Loucy (cell line): ENCODE results near the gene PHACTR1.

Experiments
- H2AFZ ChIP-seq: fragments of 200-600 bp; sonication (generic); 2 replicates; pipeline ENCODE4 v1.6.0; 2016; ENCODE audit warnings: antibody characterized with exemption, mild to moderate bottlenecking, low read length, moderate library complexity
- H3F3A ChIP-seq: fragments of 200-600 bp; 2 replicates; pipeline ENCODE4 v1.6.0; 2016; ENCODE audit warnings: antibody characterized with exemption, low read depth, mild to moderate bottlenecking
- H3K27me3 ChIP-seq: fragments of 200-600 bp; sonication (generic); 2 replicates; pipeline ENCODE4 v1.6.1; 2014; ENCODE audit warnings: low read length, mild to moderate bottlenecking; ENCODE audit not compliant: insufficient read depth, poor library complexity, severe bottlenecking
- H3K36me3 ChIP-seq: fragments of 200-600 bp; sonication (generic); 2 replicates; pipeline ENCODE4 v1.6.1; 2016; ENCODE audit warnings: low read length; ENCODE audit not compliant: insufficient read depth
- H3K4me1 ChIP-seq: fragments of 200-600 bp; sonication (generic); 2 replicates; pipeline ENCODE4 v1.5.1; 2014; ENCODE audit warnings: low read length, mild to moderate bottlenecking; ENCODE audit not compliant: insufficient read depth, poor library complexity, severe bottlenecking
- H3K4me2 ChIP-seq: fragments of 200-600 bp; sonication (generic); 2 replicates; pipeline ENCODE4 v1.6.0; 2014; ENCODE audit warnings: antibody characterized with exemption, low read length, low read depth, mild to moderate bottlenecking; ENCODE audit not compliant: poor library complexity, severe bottlenecking
- H3K4me3 ChIP-seq: fragments of 200-600 bp; sonication (generic); 2 replicates; pipeline ENCODE4 v1.5.1; 2014; ENCODE audit warnings: low read length, mild to moderate bottlenecking, mixed read lengths; ENCODE audit not compliant: poor library complexity, severe bottlenecking
- H3K79me2 ChIP-seq: fragments of 200-600 bp; sonication (generic); 2 replicates; pipeline ENCODE4 v1.6.1; 2014; ENCODE audit warnings: low read length; ENCODE audit not compliant: insufficient read depth
- H3K9ac ChIP-seq: fragments of 200-600 bp; sonication (generic); 2 replicates; pipeline ENCODE4 v1.6.0; 2014; ENCODE audit warnings: mild to moderate bottlenecking, low read depth, low read length, moderate library complexity; ENCODE audit not compliant: poor library complexity, severe bottlenecking
- H3K9me2 ChIP-seq: fragments of 200-600 bp; sonication (generic); replicated peaks from 2 replicates; pipeline ENCODE4 v1.6.1; 2016; ENCODE audit warnings: low read depth, low read length, mixed read lengths
- H3K9me3 ChIP-seq: fragments of 200-600 bp; sonication (generic); 2 replicates; pipeline ENCODE4 v1.6.1; 2014; ENCODE audit warnings: mild to moderate bottlenecking, antibody characterized with exemption, low read length, low read depth; ENCODE audit not compliant: insufficient read depth
- H4K20me1 ChIP-seq: fragments of 200-600 bp; sonication (generic); 2 replicates; pipeline ENCODE4 v1.6.0; 2014; ENCODE audit warnings: antibody characterized with exemption, low read length, mild to moderate bottlenecking; ENCODE audit not compliant: insufficient read depth, poor library complexity, severe bottlenecking
- EZH2phosphoT487 ChIP-seq: fragments of 200-600 bp; IDR thresholded peaks from 2 replicates; pipeline ENCODE4 v1.6.1; 2018; ENCODE audit warnings: antibody characterized with exemption, mild to moderate bottlenecking, moderate library complexity, borderline replicate concordance
- TF ChIP-seq, protein P1 (sequence below): fragments of 200-600 bp; sonication (generic); conservative IDR thresholded peaks from 2 replicates; pipeline ENCODE4 v1.5.1; 2014; ENCODE audit warnings: mild to moderate bottlenecking, antibody characterized with exemption, low read length

PHACTR1 gene

DNA sequence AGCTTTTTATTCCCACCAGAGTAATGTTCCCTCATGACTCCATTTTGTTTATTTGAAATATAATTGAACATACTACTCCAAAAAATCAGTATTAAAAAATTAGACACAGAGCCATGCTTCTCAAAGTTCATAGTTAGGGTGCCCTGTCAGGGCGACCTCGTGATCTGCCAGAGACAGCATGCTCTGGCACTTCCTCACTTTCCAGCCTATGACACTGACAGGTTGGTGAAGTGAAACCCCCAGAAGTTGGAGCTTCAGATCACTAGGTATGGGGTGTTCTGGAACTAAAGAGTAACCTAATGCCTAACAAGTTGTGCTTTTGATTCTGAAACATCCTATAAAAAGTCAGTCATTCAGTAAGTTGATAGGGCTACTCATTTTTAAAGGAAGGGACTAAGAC, 518.8 kb downstream of the PHACTR1 start:
- no peak overlapping the region for H2AFZ ChIP-seq

GRCh38 chr6:13237318-13237717, 520.8 kb downstream of the PHACTR1 start:
- Histone ChIP-seq H3K9ac (no peak overlapping the region), H2AFZ (no peak overlapping the region), H4K20me1 (no peaks in the 10 kb centered on the region), H3K4me2 (no peak overlapping the region), H3K4me1 (no peaks in the 10 kb centered on the region), H3K4me3 (no peak overlapping the region), H3K27me3 (peaks cover 88% of the 10 kb centered on the region), H3K9me3 (no peaks in the 10 kb centered on the region), H3K36me3 (no peaks in the 10 kb centered on the region), H3K9me2 (no peaks in the 10 kb centered on the region), H3K79me2 (no peaks in the 10 kb centered on the region), H3F3A (no peaks in the 10 kb centered on the region)
- TF ChIP-seq, protein P1, sequence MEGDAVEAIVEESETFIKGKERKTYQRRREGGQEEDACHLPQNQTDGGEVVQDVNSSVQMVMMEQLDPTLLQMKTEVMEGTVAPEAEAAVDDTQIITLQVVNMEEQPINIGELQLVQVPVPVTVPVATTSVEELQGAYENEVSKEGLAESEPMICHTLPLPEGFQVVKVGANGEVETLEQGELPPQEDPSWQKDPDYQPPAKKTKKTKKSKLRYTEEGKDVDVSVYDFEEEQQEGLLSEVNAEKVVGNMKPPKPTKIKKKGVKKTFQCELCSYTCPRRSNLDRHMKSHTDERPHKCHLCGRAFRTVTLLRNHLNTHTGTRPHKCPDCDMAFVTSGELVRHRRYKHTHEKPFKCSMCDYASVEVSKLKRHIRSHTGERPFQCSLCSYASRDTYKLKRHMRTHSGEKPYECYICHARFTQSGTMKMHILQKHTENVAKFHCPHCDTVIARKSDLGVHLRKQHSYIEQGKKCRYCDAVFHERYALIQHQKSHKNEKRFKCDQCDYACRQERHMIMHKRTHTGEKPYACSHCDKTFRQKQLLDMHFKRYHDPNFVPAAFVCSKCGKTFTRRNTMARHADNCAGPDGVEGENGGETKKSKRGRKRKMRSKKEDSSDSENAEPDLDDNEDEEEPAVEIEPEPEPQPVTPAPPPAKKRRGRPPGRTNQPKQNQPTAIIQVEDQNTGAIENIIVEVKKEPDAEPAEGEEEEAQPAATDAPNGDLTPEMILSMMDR = no peak
- TF ChIP-seq EZH2phosphoT487 = no peak

More for the DNA sequence above, 518.8 kb downstream of the PHACTR1 start:
- no peaks in the 10 kb centered on the region for H3K79me2 ChIP-seq
- peaks cover 88% of the 10 kb centered on the region for H3K27me3 ChIP-seq
- H3K4me1 ChIP-seq = no peaks in the 10 kb centered on the region
- no peak for TF ChIP-seq EZH2phosphoT487
- TF ChIP-seq, protein P1 = no peak
- H3K4me3 ChIP-seq = no peak overlapping the region
- H3K9me3 ChIP-seq = no peaks in the 10 kb centered on the region
- no peaks in the 10 kb centered on the region for H3K9me2 ChIP-seq
- H3K9ac ChIP-seq = no peak overlapping the region
- H4K20me1 ChIP-seq = no peaks in the 10 kb centered on the region
- H3F3A ChIP-seq = no peaks in the 10 kb centered on the region
- H3K4me2 ChIP-seq = no peak overlapping the region
- H3K36me3 ChIP-seq = no peaks in the 10 kb centered on the region

GRCh38 chr6:13238017-13238416, 521.5 kb downstream of the PHACTR1 start:
- Histone ChIP-seq H2AFZ (no peak overlapping the region), H3K27me3 (peaks cover 81% of the 10 kb centered on the region), H3K4me2 (no peak overlapping the region), H3K79me2 (no peaks in the 10 kb centered on the region), H3K4me1 (no peaks in the 10 kb centered on the region), H3F3A (no peaks in the 10 kb centered on the region), H3K9me2 (no peaks in the 10 kb centered on the region), H4K20me1 (no peaks in the 10 kb centered on the region), H3K36me3 (no peaks in the 10 kb centered on the region), H3K9me3 (no peaks in the 10 kb centered on the region), H3K9ac (no peak overlapping the region), H3K4me3 (no peak overlapping the region)
- TF ChIP-seq, protein P1 = no peak
- no peak for TF ChIP-seq EZH2phosphoT487
